ENCODE measurements around the gene EIF5A2.

Gene EIF5A2

DNA sequence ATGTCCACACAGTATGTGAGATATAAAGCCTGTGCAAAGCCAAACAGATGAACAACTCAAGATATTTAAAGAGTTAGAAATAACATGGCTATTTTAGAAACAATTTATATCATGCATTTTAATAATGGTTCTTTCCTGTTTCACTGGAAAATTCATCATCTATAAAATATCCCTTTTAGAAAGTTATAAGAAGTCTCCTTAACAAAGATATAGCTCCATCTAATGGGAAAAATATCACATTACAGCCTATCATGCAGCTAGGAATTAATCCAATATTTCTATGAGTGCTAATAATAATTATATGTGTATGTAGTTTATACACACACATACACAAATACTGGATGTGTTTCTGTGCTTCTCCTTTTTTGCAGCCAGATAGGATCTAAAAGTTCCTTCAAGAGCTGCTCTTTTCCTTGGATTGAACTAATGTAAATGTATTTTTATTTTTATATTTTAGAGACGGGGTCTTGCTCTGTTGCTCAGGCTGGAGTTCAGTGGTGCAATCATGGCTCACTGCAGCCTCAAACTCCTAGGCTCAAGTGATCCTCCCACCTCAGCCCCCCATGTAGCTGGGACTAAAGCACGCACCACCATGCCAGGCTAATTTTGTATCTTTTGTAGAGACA lies 60.0 kb downstream of the EIF5A2 start:
- H3K4me3 ChIP-seq (ENCODE audit: low read length): no peak overlapping the region
- TF ChIP-seq, protein P1, sequence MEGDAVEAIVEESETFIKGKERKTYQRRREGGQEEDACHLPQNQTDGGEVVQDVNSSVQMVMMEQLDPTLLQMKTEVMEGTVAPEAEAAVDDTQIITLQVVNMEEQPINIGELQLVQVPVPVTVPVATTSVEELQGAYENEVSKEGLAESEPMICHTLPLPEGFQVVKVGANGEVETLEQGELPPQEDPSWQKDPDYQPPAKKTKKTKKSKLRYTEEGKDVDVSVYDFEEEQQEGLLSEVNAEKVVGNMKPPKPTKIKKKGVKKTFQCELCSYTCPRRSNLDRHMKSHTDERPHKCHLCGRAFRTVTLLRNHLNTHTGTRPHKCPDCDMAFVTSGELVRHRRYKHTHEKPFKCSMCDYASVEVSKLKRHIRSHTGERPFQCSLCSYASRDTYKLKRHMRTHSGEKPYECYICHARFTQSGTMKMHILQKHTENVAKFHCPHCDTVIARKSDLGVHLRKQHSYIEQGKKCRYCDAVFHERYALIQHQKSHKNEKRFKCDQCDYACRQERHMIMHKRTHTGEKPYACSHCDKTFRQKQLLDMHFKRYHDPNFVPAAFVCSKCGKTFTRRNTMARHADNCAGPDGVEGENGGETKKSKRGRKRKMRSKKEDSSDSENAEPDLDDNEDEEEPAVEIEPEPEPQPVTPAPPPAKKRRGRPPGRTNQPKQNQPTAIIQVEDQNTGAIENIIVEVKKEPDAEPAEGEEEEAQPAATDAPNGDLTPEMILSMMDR (IDR thresholded peaks at IDR 0.05; ENCODE audit: insufficient read depth, low read depth, low read length, missing control alignments): peak; percentile 22
- DNase-seq (ENCODE audit: low read depth): peak; percentile 34

DNA sequence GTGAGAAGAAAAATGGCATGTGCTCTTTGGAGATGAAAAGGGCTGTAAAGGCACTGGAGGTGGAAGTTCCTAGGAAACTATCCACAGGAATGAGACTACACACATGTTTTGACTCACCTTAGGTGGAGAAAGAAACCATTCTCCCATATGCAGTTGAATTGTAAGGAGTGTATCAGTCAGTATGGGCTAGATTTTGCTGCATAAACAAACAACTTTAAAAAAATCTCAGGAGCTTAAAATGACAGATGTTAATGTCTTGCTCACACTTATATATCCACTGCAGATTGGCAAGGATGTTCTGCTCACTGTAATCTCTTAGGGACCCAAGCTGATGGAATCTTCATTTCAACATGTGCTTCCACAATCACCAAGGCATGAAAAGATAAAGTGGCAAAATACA lies 64.1 kb downstream of the EIF5A2 start:
- H3K4me3 ChIP-seq (ENCODE audit: low read length): no peak overlapping the region
- TF ChIP-seq, protein P1 (IDR thresholded peaks at IDR 0.05; ENCODE audit: insufficient read depth, low read depth, low read length, missing control alignments): no peak
- DNase-seq (ENCODE audit: low read depth): no peak

DNA sequence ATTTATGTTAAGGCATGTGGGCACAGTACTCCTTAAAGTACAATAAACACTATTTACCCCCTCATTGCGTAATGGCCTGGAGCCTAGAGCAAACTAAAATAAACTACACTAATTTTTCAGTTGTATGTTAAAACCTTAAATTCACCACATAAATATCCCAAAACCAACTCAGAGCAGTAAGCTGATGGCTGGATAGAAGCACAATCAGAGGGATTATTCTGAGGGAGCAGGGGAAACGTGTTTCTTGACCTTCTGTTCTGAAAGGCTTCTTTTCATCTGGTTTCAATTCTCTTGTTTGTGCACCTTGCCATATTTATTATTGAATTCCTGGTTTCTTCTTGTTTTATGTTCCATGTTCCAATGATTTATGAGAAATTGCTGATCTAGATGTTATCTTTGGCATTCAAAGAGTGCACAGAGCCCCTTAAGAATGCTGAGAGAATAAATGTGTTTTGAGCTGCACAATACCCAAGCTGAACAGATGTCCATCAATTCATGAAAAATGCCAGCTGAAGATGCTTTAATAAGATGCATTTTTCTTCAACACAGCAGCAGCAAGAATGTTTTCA lies 68.1 kb downstream of the EIF5A2 start:
- TF ChIP-seq, protein P1 (IDR thresholded peaks at IDR 0.05; ENCODE audit: insufficient read depth, low read depth, low read length, missing control alignments): no peak
- no peak overlapping the region for H3K4me3 ChIP-seq (ENCODE audit: low read length)
- DNase-seq (ENCODE audit: low read depth): no peak

DNA sequence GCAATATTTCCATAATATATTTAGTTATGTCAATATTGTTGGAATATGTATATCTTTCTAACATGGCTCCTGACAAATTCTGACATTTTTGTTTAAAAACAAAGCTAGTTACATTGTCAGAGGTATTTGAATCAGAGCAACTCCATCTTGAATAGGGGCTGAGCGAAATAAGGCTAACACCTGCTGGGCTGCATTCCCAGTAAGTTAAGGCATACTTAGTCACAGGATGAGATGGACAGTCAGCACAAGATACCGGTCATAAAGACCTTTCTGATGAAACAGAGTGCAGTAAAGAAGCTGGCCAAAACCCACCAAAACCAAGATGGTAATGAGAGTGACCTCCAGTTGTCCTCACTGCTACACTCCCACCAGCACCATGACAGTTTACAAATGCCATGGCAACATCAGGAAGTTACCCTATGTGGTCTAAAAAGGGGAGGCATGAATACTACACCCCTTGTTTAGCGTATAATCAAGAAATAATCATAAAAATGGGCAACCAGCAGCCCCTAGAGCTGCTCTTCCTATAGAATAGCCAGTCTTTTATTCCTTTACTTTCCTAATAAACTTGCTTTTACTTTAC lies 68.8 kb downstream of the EIF5A2 start:
- DNase-seq (ENCODE audit: low read depth): peak; percentile 45
- H3K4me3 ChIP-seq (ENCODE audit: low read length): no peak overlapping the region
- TF ChIP-seq, protein P1 (IDR thresholded peaks at IDR 0.05; ENCODE audit: insufficient read depth, low read depth, low read length, missing control alignments): no peak
